Inflammatory macrophage treated with lipopolysaccharide for 4 hours (primary cell): ENCODE measurements around the gene ABCA7.
"Not testable (repeated sequence)": the region's sequence is repeated elsewhere in the genome, so short reads cannot be mapped to it uniquely, and the experiment has no call there.

Source experiments
- DNase-seq: peaks from one replicate; pipeline ENCODE4 v3.0.0-alpha.2; 2020

The ABCA7 gene

GRCh38 chr19:1107661-1108261 is 67.9 kb downstream of the ABCA7 start:
- DNase-seq, result no peak

GRCh38 chr19:1108291-1109031 is 68.6 kb downstream of the ABCA7 start:
- no peak for DNase-seq

GRCh38 chr19:1109032-1109551 is 69.2 kb downstream of the ABCA7 start:
- no peak for DNase-seq

- no peak for DNase-seq
Observed at GRCh38 chr19:1109697-1110671, 70.1 kb downstream of the ABCA7 start.

GRCh38 chr19:1110809-1111640 is 71.1 kb downstream of the ABCA7 start:
- DNase-seq, result no peak

GRCh38 chr19:1111641-1112267 is 71.8 kb downstream of the ABCA7 start:
- DNase-seq, result no peak

- no peak for DNase-seq
Observed at GRCh38 chr19:1112268-1113029, 72.5 kb downstream of the ABCA7 start.

GRCh38 chr19:1113030-1113985 is 73.4 kb downstream of the ABCA7 start:
- peak; percentile 94 for DNase-seq

- no peak for DNase-seq
Observed at GRCh38 chr19:1113986-1114483, 74.1 kb downstream of the ABCA7 start.

GRCh38 chr19:1114728-1115127 is 74.8 kb downstream of the ABCA7 start:
- DNase-seq, result not testable (repeated sequence)
